Measurements from ENCODE around the gene EMSY.

The EMSY gene

GRCh38 chr11:76496174-76496573, 51.4 kb downstream of the EMSY start:
- H3K4me3 ChIP-seq (ENCODE audit: low read depth, low read length), result no peak overlapping the region
- TF ChIP-seq CTCF (IDR thresholded peaks at IDR 0.05; ENCODE audit: borderline replicate concordance, insufficient read depth, low read depth, low read length), result no peak

GRCh38 chr11:76501526-76502202, 56.8 kb downstream of the EMSY start:
- H3K4me3 ChIP-seq (ENCODE audit: low read depth, low read length), result no peak overlapping the region
- TF ChIP-seq CTCF (IDR thresholded peaks at IDR 0.05; ENCODE audit: borderline replicate concordance, insufficient read depth, low read depth, low read length), result no peak

- no peak for TF ChIP-seq CTCF (IDR thresholded peaks at IDR 0.05; ENCODE audit: borderline replicate concordance, insufficient read depth, low read depth, low read length)
- H3K4me3 ChIP-seq (ENCODE audit: low read depth, low read length), result no peak overlapping the region
These were observed 62.0 kb downstream of the EMSY start for GRCh38 chr11:76506833-76507232.

GRCh38 chr11:76510060-76511047, 65.5 kb downstream of the EMSY start:
- TF ChIP-seq CTCF (IDR thresholded peaks at IDR 0.05; ENCODE audit: borderline replicate concordance, insufficient read depth, low read depth, low read length), result no peak
- H3K4me3 ChIP-seq (ENCODE audit: low read depth, low read length), result no peak overlapping the region

GRCh38 chr11:76512851-76513653, 68.2 kb downstream of the EMSY start:
- TF ChIP-seq CTCF (IDR thresholded peaks at IDR 0.05; ENCODE audit: borderline replicate concordance, insufficient read depth, low read depth, low read length), result no peak
- H3K4me3 ChIP-seq (ENCODE audit: low read depth, low read length), result no peak overlapping the region

GRCh38 chr11:76513654-76514034, 68.8 kb downstream of the EMSY start:
- no peak overlapping the region for H3K4me3 ChIP-seq (ENCODE audit: low read depth, low read length)
- no peak for TF ChIP-seq CTCF (IDR thresholded peaks at IDR 0.05; ENCODE audit: borderline replicate concordance, insufficient read depth, low read depth, low read length)

Data from GM12875 (cell line).